WTC11 (cell line): ENCODE measurements around the gene GATA3. TPM values are rescaled to one million over a fixed set of nuclear protein-coding genes. Genes with fewer than 3 reads are reported as not detected.

ENCODE experiments used
- ATAC-seq: fragments of 200-7000 bp; cut with Tn5 transposase; 2 replicates; pipeline ENCODE4 v1.10.0; 2021; ENCODE audit warnings: mild to moderate bottlenecking, moderate library complexity
- CTCF ChIA-PET: fragments of 300-600 bp; sonication (Branson Sonifier 250); formaldehyde crosslinking; loops from one replicate; lab custom pipeline; 2021; ENCODE audit warnings: antibody characterized with exemption; lab: Charles Lee
- POLR2A ChIA-PET: fragments of 350-600 bp; sonication (Branson Sonifier 250); formaldehyde crosslinking; loops from one replicate; lab custom pipeline; 2021; ENCODE audit warnings: antibody characterized with exemption; lab: Charles Lee
- DNase-seq: peaks from one replicate; pipeline ENCODE4 v3.0.0; 2021; ENCODE audit warnings: low spot score
- H3K27ac Mint-ChIP-seq: 2 replicates; pipeline ENCODE4 v1.8.0; 2021; ENCODE audit warnings: mixed read lengths
- H3K27me3 Mint-ChIP-seq: 2 replicates; pipeline ENCODE4 v1.8.0; 2021; ENCODE audit warnings: low read depth, mild to moderate bottlenecking, moderate library complexity, mixed read lengths
- H3K36me3 Mint-ChIP-seq: 2 replicates; pipeline ENCODE4 v1.8.0; 2021; ENCODE audit warnings: mixed read lengths
- H3K4me1 Mint-ChIP-seq: 2 replicates; pipeline ENCODE4 v1.8.0; 2022; ENCODE audit warnings: mixed read lengths
- H3K4me3 Mint-ChIP-seq: 2 replicates; pipeline ENCODE4 v1.8.0; 2021; ENCODE audit warnings: mild to moderate bottlenecking, moderate library complexity, mixed read lengths
- H3K9me3 Mint-ChIP-seq: 2 replicates; pipeline ENCODE4 v1.8.0; 2021; ENCODE audit warnings: mixed read lengths
- AFF4 ChIP-seq: sonication (generic); formaldehyde crosslinking; IDR thresholded peaks from 2 replicates; pipeline ENCODE4 v1.8.1; 2023; ENCODE audit warnings: mild to moderate bottlenecking, missing genetic modification reagents, borderline replicate concordance
- ATF3 ChIP-seq: sonication (generic); formaldehyde crosslinking; conservative IDR thresholded peaks from 2 replicates; pipeline ENCODE4 v1.8.1; 2022; ENCODE audit warnings: mild to moderate bottlenecking, missing genetic modification reagents
- E2F1 ChIP-seq: sonication (generic); formaldehyde crosslinking; IDR thresholded peaks from 2 replicates; pipeline ENCODE4 v1.8.0; 2022; ENCODE audit warnings: mild to moderate bottlenecking, missing genetic modification reagents
- HMGA2 ChIP-seq: fragments of 250-450 bp; sonication (Bioruptor Pico); IDR thresholded peaks from 2 replicates; pipeline ENCODE4 v1.4.0; 2021; ENCODE audit warnings: mild to moderate bottlenecking, moderate library complexity
- IRF2 ChIP-seq: sonication (generic); formaldehyde crosslinking; IDR thresholded peaks from 2 replicates; pipeline ENCODE4 v1.8.0; 2022; ENCODE audit warnings: low read depth, missing genetic modification reagents, borderline replicate concordance
- MXD4 ChIP-seq: fragments of 250-450 bp; sonication (Bioruptor Pico); IDR thresholded peaks from 2 replicates; pipeline ENCODE4 v1.8.0; 2021; ENCODE audit warnings: mild to moderate bottlenecking, moderate library complexity, borderline replicate concordance
- NFATC4 ChIP-seq: fragments of 250-450 bp; sonication (Bioruptor Pico); IDR thresholded peaks from 2 replicates; pipeline ENCODE4 v1.9.0; 2021; ENCODE audit warnings: mild to moderate bottlenecking
- NFYB ChIP-seq: sonication (generic); formaldehyde crosslinking; conservative IDR thresholded peaks from 2 replicates; pipeline ENCODE4 v1.8.0; 2022; ENCODE audit warnings: low read depth, missing genetic modification reagents
- NR2C2 ChIP-seq: sonication (generic); formaldehyde crosslinking; IDR thresholded peaks from 2 replicates; pipeline ENCODE4 v1.8.0; 2022; ENCODE audit warnings: mild to moderate bottlenecking, missing genetic modification reagents
- NR3C1 ChIP-seq: sonication (generic); formaldehyde crosslinking; conservative IDR thresholded peaks from 2 replicates; pipeline ENCODE4 v1.8.1; 2023; ENCODE audit warnings: low read depth, mild to moderate bottlenecking, missing genetic modification reagents
- OVOL2 ChIP-seq: fragments of 250-450 bp; sonication (Bioruptor Pico); IDR thresholded peaks from 2 replicates; pipeline ENCODE4 v1.9.0; 2021; ENCODE audit warnings: mild to moderate bottlenecking, borderline replicate concordance
- PRDM15 ChIP-seq: sonication (generic); formaldehyde crosslinking; IDR thresholded peaks from 2 replicates; pipeline ENCODE4 v1.8.0; 2022; ENCODE audit warnings: missing genetic modification reagents
- PREB ChIP-seq: sonication (generic); formaldehyde crosslinking; IDR thresholded peaks from 2 replicates; pipeline ENCODE4 v1.8.1; 2022; ENCODE audit warnings: mild to moderate bottlenecking, missing genetic modification reagents, moderate library complexity, borderline replicate concordance
- SOX15 ChIP-seq: fragments of 250-450 bp; sonication (Bioruptor Pico); IDR thresholded peaks from 2 replicates; pipeline ENCODE4 v1.9.0; 2021; ENCODE audit warnings: mild to moderate bottlenecking
- TEAD4 ChIP-seq: sonication (generic); formaldehyde crosslinking; IDR thresholded peaks from 2 replicates; pipeline ENCODE4 v1.8.0; 2022; ENCODE audit warnings: mild to moderate bottlenecking, missing genetic modification reagents
- ZBTB21 ChIP-seq: sonication (generic); formaldehyde crosslinking; IDR thresholded peaks from 2 replicates; pipeline ENCODE4 v1.8.1; 2023; ENCODE audit warnings: mild to moderate bottlenecking, missing genetic modification reagents, borderline replicate concordance
- ZNF425 ChIP-seq: fragments of 250-450 bp; sonication (Bioruptor Pico); conservative IDR thresholded peaks from 2 replicates; pipeline ENCODE4 v1.9.0; 2021; ENCODE audit warnings: mild to moderate bottlenecking
- ZNF512 ChIP-seq: sonication (generic); formaldehyde crosslinking; IDR thresholded peaks from 2 replicates; pipeline ENCODE4 v1.8.1; 2022; ENCODE audit warnings: missing genetic modification reagents, borderline replicate concordance
- ZNF671 ChIP-seq: fragments of 250-450 bp; sonication (Bioruptor Pico); IDR thresholded peaks from 2 replicates; pipeline ENCODE4 v1.8.0; 2021; ENCODE audit warnings: mild to moderate bottlenecking
- total RNA-seq: library from RNA; stranded (reverse); gene quantifications from 3 replicates; pipeline ENCODE4 v1.2.3, GENCODE V29; 2021

The GATA3 gene
- total RNA-seq, 1 experiment from 2014 or later, result 0.72 TPM

GRCh38 chr10:8085251-8085650 lies 30.8 kb downstream of the GATA3 start:
- CTCF ChIA-PET, result no interaction called here
- no peak overlapping the region for H3K27ac Mint-ChIP-seq
- POLR2A ChIA-PET, result no interaction called here
- H3K27me3 Mint-ChIP-seq, result no peaks in the 10 kb centered on the region; the same call in 1 of the 2 replicates
- ATAC-seq, result no peak
- DNase-seq, result no peak
- no peak overlapping the region for H3K4me3 Mint-ChIP-seq
- no peaks in the 10 kb centered on the region for H3K36me3 Mint-ChIP-seq
- H3K4me1 Mint-ChIP-seq, result peaks cover 12% of the 10 kb centered on the region
- H3K9me3 Mint-ChIP-seq, result no peaks in the 10 kb centered on the region
- TF ChIP-seq ZBTB21 (CRISPR knock-in tag) (no peak), AFF4 (CRISPR knock-in tag) (no peak), E2F1 (CRISPR knock-in tag) (no peak), SOX15 (CRISPR knock-in tag) (no peak), ATF3 (no peak), NFATC4 (CRISPR knock-in tag) (no peak), PRDM15 (no peak), ZNF425 (CRISPR knock-in tag) (no peak), ZNF671 (CRISPR knock-in tag) (no peak), HMGA2 (CRISPR knock-in tag) (no peak), NFYB (CRISPR knock-in tag) (no peak), ZNF512 (CRISPR knock-in tag) (no peak), IRF2 (CRISPR knock-in tag) (no peak), PREB (CRISPR knock-in tag) (no peak), MXD4 (CRISPR knock-in tag) (no peak), NR3C1 (CRISPR knock-in tag) (no peak), TEAD4 (CRISPR knock-in tag) (no peak), OVOL2 (no peak), NR2C2 (CRISPR knock-in tag) (no peak)
